Activated gamma-delta T cell treated with Interleukin-2 at 50 U/mL for 16 hours (primary cell): ENCODE data around the gene MAU2.

Experiments
- DNase-seq: peaks from one replicate; pipeline ENCODE4 v3.0.0-alpha.2; 2020

MAU2 gene, protein sequence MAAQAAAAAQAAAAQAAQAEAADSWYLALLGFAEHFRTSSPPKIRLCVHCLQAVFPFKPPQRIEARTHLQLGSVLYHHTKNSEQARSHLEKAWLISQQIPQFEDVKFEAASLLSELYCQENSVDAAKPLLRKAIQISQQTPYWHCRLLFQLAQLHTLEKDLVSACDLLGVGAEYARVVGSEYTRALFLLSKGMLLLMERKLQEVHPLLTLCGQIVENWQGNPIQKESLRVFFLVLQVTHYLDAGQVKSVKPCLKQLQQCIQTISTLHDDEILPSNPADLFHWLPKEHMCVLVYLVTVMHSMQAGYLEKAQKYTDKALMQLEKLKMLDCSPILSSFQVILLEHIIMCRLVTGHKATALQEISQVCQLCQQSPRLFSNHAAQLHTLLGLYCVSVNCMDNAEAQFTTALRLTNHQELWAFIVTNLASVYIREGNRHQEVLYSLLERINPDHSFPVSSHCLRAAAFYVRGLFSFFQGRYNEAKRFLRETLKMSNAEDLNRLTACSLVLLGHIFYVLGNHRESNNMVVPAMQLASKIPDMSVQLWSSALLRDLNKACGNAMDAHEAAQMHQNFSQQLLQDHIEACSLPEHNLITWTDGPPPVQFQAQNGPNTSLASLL

DNA sequence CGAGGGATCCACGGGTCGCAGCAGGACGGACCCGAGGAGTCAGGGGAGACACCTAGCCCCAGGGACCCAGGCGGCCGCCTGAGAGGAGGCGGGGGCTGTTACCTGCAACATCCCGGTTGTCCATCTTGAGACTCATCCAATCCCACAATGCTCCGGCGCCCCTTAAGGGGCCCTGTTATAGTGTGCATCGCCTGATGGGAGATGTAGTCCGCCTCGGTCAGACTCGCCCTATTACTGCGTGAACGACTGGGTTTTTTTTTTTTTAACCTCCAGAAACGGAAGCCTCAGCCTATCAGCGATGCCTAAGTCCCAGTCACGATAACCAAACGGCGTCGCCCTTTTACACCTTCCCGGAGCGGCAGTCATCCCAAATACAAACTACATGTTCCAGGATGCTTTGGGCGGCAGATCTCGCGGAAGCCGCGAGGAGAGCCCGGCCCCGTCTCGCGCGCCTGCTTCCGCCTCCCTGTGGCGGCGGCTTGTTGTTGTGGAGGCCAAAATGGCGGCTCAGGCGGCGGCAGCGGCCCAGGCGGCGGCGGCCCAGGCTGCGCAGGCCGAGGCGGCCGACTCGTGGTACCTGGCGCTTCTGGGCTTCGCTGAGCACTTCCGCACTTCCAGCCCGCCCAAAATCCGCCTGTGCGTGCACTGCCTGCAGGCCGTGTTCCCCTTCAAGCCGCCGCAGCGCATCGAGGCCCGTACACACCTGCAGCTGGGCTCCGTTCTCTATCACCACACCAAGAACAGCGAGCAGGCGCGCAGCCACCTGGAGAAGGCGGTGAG, at the start of gene MAU2, which contains the start of gene SUGP1:
TSS of gene MAU2 (plus strand) at position 469 of the 780 bp plus-strand sequence. CDS start at position 500, 31 bp downstream.
TSS of gene SUGP1 (minus strand) at position 149 of the 780 bp plus-strand sequence. CDS start at position 136, 13 bp downstream.
- peak; percentile 86 for DNase-seq

DNA sequence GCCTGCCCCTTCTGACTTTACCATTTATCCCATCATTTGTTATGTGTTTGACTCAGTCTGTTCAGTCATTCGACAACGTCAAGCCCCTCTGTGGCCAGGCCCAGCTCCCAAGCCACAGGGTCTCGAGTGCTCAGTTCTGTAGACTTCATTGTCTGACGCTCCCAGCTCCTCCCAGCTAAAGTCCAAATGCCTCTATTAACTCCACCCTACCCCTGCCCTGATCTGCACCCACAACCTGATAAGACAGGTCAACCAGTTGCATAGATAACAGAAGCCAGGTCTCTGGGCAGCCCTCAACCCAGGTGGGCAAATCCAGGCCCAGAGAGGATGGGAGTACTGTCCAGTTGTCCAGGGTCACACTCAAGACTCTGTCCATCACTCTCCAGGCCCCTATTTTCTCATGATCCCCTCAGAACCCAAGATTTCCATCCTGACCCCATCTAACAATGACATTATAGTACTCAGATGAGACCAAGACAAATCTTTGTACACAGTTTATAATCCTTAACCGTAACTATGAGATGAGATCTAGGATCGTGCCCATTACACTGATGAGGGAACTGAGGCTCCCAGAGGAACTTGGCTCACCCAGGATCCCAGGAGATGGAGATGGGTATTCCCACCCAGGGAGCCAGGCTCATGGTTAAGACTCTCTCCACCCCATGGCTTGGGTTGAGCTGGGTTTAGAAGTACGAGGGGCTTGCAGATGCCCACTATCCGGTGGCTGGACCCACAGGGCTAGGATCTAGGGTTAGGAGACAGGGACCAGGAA, 48.6 kb upstream of the MAU2 start:
- no peak for DNase-seq

DNA sequence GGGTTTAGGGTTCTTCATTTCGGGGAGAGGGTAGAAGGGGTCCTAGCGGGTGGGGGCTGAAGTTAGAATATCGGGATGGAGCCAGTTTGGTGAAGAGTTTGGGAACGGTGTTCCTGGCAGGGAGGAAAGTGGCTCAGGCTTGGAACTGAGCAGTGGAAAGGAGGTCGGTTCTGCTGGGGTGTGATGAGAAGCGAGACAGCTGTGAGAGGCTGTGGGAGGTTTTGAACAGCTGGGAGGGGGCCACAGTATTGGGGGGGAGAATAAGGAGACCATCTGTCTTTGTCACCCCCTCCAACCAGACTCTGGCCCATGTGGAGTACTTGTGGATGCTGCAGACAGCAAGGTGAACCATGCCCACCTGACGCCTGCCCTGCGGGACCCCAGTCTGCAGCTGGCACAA, 46.5 kb upstream of the MAU2 start:
- no peak for DNase-seq

DNA sequence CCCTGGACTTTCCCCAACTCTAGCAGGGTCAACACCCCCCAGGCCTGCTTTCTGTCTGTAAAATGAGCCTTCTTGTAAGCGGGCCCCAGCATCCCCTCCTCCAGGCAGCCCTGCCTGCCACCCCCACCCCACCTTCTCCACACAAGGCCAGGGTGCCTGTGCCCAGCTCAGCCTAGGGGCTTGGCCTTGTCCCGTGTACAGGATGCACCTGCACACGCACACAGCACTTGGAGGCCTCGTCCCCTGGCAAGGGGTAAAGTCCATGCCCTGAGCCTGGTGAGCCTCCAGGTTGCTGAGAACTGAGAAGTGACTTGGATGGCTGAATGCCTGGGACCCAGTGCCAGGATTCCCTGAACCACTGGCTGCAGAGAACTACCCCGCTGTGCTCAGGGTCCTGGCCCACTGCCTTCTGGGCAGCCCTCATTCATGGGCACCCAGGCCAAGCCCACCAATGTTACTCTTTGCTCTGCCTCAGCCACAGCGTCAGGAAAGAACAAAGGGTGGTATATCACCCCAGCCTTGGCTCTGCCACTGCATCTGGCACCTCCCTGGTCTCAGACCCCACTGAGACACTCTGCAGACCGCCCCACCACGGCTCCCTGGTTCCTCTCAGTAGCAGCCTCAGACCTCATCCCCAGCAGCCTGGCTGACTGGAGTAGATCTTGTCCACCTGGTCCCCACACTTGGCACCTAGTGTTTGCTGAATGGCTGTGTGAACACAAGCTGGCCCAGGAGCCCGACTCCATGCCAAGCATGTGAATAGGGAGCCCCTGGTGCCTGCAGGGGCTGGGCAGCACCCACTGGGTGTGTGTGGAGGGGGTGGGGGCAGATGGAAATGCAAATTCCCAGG, 45.7 kb upstream of the MAU2 start:
- no peak for DNase-seq

DNA sequence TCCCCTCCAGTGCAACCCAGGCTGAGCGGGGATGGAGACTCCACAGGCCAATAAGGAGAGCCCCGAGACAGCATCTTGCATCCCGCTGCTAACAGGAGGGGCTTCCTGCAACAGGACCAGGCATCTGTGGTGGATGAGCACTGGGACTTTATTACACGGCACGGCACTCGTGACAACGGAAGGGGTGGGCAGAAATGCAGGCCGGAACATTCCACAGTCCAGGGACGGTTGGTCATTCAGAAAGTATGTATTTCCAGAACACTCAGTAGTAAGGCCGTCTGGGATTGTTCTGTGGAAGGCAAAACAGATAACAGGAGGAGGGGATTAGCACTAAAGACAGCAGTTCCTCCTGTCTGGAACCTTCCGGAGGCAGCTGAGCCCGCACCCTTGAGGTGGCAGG, 44.2 kb upstream of the MAU2 start:
- DNase-seq: no peak

DNA sequence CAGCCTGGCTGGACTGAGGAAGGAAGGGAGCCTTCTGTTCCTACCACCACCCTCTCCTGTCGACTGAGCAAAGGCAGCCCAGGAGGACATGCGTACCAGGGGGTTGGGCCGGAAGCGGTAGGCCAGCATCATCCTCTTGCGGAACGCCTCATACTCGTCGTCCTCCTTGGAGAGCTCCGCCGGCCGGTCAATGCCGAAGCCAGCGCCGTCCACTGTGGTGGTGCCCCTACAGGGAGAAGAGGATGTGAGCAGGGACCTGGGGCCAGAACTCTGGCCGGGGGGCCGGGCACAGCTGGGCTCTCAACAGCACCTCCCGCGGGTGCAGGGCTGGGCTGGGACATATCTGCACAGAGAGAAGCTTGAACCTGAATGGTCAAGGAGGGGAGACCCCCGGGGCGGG, 43.8 kb upstream of the MAU2 start:
- DNase-seq: no peak

DNA sequence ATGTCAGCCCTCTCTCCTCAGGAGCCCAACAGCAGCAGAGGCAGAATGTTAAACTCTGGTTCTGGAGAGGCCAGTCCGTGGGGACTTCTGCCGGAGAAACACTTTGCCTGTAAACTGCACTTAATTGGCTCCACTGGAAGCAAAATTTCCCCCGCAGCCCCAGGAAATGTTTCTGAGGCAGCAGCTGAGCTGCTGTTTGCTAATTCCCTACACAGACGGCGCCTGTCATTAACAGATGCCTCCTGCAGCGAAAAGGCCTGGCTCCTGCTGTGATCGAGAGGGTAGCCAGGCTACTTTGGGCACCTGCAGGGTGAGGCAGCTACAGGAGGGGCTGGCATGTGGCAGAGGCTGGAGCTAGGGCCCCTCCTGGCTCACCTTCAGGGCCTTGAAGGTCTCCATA, 42.3 kb upstream of the MAU2 start:
- DNase-seq: no peak

DNA sequence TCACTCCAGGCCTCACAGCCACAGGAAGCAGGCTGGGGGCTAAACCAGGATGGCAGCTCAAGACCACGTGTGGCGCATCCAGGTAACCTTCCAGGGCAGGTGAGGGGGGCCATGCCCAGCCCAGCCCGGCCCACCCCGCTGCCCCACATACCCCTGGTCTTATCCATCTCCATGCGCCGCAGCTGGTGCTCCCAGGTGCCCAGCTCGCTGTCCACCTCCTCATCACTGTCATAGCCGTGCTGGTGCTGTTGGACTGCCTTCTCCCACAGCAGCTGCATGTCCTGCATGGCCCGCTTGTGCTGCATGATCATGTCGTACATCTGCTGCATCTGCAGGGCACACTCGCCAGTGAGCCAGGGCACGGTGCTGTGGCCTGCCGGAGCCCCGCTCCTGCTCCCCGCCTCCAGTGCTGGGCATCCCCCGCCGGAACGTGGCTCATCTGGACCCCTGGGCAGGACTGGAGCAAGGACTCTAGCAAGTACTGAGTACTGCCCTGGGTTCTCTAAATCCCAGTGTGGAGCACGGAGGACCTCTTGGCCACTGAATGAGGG, 41.5 kb upstream of the MAU2 start:
- no peak for DNase-seq

DNA sequence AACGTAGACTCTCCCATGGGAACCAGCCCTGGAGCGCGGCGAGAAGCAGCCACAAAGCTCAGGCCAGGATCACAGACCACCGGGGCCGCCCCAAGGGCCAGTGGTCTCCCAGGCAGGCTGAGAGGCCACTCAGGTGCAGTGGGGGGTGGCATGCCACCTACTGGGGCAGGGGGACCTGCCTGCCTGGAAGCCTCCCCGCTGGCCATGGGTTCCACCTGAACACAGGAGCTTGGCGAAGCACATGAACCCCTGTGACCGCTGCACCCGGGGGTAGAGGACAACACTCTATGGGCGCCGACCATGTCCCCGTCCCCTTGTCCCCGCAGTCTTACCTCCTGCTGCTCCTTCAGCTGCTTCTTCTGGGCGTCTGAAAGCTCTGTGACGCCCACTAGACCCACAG, 40.8 kb upstream of the MAU2 start:
- DNase-seq: no peak

DNA sequence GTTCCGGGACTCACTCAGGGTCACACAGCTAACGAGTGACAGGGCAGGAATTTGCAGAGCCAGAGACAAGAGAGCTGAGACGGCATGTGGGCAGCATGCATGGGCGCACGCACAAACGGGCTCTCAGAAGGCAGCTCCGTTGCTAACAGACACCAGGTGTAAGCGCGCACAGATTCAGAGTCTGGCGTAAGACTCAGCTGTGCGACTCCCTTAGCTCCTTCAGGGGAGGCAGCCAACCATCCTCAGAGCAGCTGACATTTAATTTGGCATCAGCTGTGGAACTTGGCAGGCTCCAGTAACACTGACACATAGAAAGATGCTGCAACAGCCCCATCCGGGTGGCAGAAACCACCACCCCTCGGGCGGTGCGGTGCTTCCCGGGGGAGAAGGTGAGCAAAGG, 40.1 kb upstream of the MAU2 start:
- DNase-seq: no peak

DNA sequence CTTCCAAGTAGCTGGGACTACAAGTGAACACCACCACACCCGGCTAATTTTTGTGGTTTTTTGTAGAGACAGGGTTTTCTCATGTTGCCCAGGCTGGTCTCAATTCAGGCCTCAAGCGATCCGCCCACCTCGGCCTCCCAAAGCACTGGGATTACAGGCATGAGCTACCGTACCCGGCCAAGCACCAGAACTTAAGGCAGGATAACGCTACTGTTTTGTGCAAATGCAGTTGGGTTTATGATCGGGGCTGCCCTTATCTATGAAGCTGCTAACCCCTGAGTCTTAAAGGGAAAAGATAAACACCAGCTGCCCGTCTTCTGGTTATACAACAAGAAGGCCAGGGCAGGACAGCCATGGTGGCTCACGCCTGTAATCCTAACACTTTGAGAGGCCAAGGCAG, 34.9 kb upstream of the MAU2 start:
- DNase-seq: no peak

DNA sequence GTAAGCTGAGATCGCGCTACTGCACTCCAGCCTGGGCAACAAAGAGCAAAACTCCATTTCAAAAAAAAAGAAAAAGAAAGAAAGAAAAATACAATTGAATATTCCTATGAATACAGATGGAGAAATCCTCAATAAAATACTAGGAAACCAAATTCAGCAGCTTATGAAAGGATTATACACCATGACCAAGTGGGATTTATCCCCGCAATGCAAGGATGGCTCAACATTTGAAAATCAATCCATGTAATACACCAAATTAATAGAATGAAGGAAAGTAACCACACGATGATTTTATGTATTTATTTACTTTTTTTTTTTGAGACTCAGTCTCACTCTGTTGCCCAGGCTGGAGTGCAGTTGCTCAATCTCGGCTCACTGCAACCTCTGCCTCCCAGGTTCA, 28.0 kb upstream of the MAU2 start:
- no peak for DNase-seq

DNA sequence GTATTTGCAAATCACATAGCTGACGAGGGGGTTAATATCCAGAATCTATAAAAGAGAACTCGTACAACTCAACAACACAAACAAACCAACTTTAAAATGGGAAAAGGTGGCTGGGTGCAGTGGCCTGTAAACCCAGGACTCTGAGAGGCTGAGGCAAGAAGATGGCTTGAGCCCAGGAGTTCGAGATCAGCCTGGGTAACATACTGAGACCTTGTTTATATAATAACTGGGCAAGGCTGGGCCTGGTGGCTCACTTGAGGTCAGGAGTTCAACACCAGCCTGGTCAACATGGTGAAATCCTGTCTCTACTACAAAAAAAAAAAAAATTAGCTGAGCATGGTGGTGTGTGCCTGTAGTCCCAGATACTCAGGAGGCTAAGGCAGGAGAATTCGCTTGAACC, 25.7 kb upstream of the MAU2 start:
- no peak for DNase-seq

DNA sequence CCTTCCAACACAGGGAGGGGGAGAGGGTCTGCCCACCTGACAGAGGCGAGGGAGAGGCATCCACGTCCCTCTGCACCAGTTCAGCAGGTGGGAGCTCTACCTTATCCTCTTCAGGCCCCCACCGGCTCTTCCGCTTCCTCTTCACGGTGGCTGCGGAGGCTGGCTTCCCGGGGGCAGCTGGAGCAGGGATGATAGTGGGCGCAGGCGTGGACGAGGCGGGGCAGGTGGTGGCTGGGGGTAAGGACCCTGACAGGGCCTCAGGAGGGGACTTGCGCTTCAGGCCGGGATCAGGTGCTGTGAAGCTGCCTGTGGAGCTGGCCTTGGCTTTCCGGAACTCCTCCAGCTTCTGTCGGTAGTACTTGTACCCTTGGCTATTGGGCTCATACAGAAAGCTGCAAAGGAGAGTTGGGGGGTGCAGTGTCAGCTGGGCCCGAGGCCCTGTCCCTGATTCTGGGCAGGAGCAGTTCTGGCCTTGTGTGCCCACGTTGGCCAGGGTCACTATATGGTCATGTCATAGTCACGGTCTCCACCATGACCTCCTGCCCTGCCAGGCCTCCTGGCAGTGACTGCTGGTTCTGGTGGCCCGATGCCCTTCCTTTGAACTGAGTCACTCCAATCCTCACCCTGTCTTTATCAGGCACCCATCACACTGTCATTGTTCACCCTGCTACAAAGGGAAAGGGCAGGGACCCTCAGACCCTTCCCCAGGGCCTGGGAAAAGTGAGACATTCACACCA, 23.5 kb upstream of the MAU2 start:
- DNase-seq: no peak

DNA sequence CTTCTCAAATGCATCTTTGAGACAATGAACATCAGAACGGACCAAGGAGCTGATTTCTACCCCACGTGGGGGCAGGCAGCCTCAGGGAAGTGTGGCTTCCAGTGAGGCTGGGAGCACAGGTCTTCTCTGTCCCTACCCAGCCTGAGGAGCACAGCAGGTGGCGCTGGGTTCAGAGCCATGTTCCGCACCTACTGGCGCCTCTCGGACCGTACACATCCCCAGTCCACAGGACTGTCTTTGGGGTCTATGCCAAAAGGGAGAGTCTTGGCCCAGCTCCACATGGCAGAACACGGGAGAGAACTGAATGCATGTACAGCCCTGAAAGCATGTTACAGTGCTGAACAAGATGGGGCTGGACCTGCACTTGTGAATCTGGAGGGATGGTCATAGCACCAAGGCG, 22.9 kb upstream of the MAU2 start:
- no peak for DNase-seq

DNA sequence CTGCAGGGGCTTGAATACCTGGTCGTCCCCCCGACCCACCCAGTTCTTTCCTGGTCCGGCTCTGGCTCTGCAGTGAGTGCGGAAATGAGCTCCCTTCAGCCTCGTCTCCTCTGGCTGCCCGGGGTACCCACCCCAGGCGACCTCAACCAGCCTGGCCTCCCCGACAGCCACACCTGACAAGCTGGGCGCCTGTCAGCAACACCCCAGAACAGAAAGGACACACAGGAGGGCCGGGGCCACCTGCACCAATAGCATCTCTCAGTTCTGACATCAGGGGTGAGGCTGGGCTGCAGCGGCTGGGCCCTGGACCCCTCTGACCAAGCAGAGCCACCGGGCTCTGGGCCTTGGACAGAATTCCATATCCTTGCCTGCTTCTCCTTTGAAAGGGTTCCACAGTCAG, 20.0 kb upstream of the MAU2 start:
- DNase-seq: no peak

DNA sequence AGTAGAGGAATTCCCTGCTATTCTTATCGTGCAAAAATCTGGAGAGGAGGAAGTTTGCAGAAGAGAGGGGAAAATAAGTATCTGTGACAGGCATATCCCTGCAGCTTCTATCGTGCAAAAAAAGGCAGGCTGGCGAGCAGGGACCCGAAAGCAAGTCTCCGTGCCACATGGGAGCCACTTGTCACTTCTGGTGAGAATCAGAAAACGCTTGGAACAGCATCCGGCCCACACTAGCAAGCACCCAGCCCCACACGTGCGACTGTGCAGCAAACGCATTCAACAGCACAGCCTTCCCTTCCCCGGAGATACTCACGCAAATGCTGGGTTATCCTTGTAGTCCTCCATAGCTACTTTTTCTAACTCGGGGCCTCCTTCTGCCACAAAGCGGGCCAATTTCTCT, 17.2 kb upstream of the MAU2 start:
- no peak for DNase-seq

DNA sequence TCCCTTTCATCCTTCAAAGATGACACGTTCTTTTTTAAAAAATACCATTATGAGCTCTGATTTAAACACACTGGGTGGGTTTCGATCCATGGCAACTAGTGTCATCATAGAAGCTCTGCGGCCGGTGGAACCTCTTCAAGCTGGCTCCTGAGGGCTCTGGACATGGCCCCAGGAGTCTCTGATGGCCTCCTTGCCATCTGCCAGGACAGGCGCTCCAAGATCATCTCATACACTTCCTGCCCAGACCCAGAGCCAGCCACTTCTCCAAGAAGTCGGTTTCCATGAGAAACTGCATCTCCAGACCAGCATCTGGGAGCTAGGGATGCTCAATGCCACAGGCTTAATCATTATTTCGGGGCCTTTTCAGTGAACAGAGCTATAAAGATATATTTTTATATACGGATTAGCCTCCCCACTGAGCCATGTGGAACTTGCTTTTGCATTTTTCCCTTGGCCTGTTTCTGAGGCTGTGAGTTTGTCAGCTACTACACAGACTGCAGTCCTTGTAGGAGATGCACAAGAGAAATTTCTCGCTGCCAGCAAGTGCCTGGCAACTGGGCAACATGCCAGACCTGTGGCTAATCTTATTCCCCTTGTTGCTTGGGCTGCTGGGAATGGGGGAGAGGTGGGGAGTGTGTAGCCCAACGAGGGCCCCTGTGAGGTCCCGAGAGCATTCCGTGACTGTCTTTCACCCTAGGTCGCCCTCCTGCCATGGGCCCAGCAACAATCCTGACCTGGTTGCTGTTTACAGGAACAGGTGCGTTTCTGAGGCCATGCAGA, 16.3 kb upstream of the MAU2 start:
- DNase-seq: no peak

DNA sequence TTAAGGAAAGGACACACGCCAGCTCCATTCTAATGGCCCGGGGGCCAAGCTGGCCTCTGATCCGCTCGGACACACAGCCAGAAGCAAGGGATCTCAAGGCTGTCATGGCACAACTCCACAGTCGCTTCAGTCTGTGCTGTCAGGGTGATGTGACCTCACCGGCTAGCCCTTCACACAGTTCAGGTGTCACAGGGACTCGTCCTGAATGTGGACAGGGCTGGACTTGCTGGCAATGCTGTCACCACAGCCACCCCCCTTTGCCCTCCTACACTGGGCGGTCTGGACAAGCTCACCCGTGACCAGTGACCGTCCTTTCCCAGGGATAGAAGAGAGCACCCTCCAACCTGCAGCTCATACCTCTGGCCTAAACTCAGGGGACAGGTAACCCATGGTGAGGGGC, 15.6 kb upstream of the MAU2 start:
- DNase-seq: no peak

DNA sequence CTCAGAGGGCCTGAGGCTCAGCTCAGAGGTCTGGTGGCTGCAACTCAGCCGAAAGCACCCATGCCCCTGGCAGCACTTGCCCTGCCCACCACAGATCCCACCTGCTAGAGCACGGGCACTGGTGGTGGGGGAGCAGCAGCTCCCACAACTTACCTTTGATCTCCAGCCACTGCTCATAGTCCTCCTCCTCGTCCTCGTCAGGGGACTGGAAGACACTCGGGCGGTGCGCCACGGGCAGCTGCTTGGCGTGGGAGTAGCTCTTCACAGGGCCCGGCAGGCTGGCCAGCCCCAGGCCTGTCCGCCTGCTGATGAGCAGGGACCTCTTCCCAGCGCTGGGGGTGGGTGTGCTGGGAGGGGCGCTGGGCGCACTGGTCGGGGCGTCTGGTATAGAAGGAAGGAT, 14.9 kb upstream of the MAU2 start:
- DNase-seq: no peak
